ENCODE results near the gene PLXNA4. TPM values are rescaled to one million over a fixed set of nuclear protein-coding genes. Genes with fewer than 3 reads are reported as not detected.

The PLXNA4 gene
- total and polyA plus RNA-seq, 2 experiments from 2014 or later, result 0.08 to 0.80 TPM

- Mint-ChIP-seq H3K27ac (no peak overlapping the region), H3K36me3 (ENCODE audit: low read depth) (no peaks in the 10 kb centered on the region), H3K27me3 (ENCODE audit: insufficient read depth, low read depth, poor library complexity) (peaks cover 5% of the 10 kb centered on the region), H3K4me1 (peaks cover 27% of the 10 kb centered on the region), H3K4me3 (no peak overlapping the region), H3K9me3 (no peaks in the 10 kb centered on the region)
- Histone ChIP-seq H3K36me3 (ENCODE audit: insufficient read depth) (no peaks in the 10 kb centered on the region), H2AFZ (no peak overlapping the region), H3K27me3 (ENCODE audit: insufficient read depth) (no peaks in the 10 kb centered on the region), H3K4me2 (no peak overlapping the region), H3K9me2 (ENCODE audit: insufficient read depth) (no peaks in the 10 kb centered on the region), H3K4me3 (no peak overlapping the region), H4K20me1 (replicated peaks; ENCODE audit: insufficient read depth) (no peaks in the 10 kb centered on the region), H3K27ac (ENCODE audit: low read depth) (no peak overlapping the region), H3K4me1 (ENCODE audit: insufficient read depth) (peaks cover 16% of the 10 kb centered on the region), H3F3A (replicated peaks; ENCODE audit: low read depth) (no peaks in the 10 kb centered on the region), H3K79me2 (replicated peaks; ENCODE audit: insufficient read depth) (no peaks in the 10 kb centered on the region)
- TF ChIP-seq EZH2phosphoT487 (IDR thresholded peaks at IDR 0.05; ENCODE audit: unreplicated experiment) (no peak), ZNF462 (CRISPR knock-in tag; IDR thresholded peaks at IDR 0.05) (no peak), STAT1 (IDR thresholded peaks at IDR 0.05; ENCODE audit: unreplicated experiment) (no peak), EZH2 (IDR thresholded peaks at IDR 0.05; ENCODE audit: low read depth, unreplicated experiment) (no peak), REST (IDR thresholded peaks at IDR 0.05; ENCODE audit: unreplicated experiment) (no peak), CTCF (conservative IDR thresholded peaks at IDR 0.05; ENCODE audit: low read depth in 2 of 2) (no peak), ETS1 (IDR thresholded peaks at IDR 0.05) (no peak), POLR2AphosphoS5 (IDR thresholded peaks at IDR 0.05; ENCODE audit: low read depth) (no peak), JUNB (IDR thresholded peaks at IDR 0.05; ENCODE audit: unreplicated experiment) (no peak), NANOG (IDR thresholded peaks at IDR 0.05; ENCODE audit: borderline replicate concordance) (no peak)
- no peak for DNase-seq (ENCODE audit: low spot score)
- no peak for ATAC-seq
Observed at GRCh38 chr7:132462478-132462877, 113.8 kb downstream of the PLXNA4 start.

Measured in GM23338 (cell line).